Calu3 (cell line): Measurements from ENCODE around the gene NBDY. TPM values are rescaled to one million over a fixed set of nuclear protein-coding genes. Genes with fewer than 3 reads are reported as not detected.

Experiments used
- BruUV-seq: library from RNA; stranded (reverse); fragments of 400-500 nt; replicated peaks from 2 replicates; lab custom pipeline; 2021; lab: Mats Ljungman, UMichigan
- CTCF ChIA-PET: fragments of 300-600 bp; sonication (Branson Sonifier 250); formaldehyde crosslinking; loops from one replicate; lab custom pipeline; 2022; ENCODE audit warnings: antibody characterized with exemption; lab: Charles Lee
- DNase-seq: peaks from one replicate; pipeline ENCODE4 v3.0.0; 2022
- H3K27ac Mint-ChIP-seq: one replicate; pipeline ENCODE4 v1.8.0; 2022; ENCODE audit warnings: mixed read lengths; ENCODE audit not compliant: unreplicated experiment
- H3K27me3 Mint-ChIP-seq: one replicate; pipeline ENCODE4 v1.8.0; 2022; ENCODE audit warnings: mixed read lengths; ENCODE audit not compliant: unreplicated experiment
- H3K36me3 Mint-ChIP-seq: one replicate; pipeline ENCODE4 v1.8.0; 2022; ENCODE audit warnings: mild to moderate bottlenecking, moderate library complexity, mixed read lengths; ENCODE audit not compliant: insufficient read depth, unreplicated experiment
- H3K4me1 Mint-ChIP-seq: one replicate; pipeline ENCODE4 v1.8.0; 2022; ENCODE audit warnings: mild to moderate bottlenecking, low read depth, mixed read lengths; ENCODE audit not compliant: unreplicated experiment
- H3K4me3 Mint-ChIP-seq: one replicate; pipeline ENCODE4 v1.8.0; 2022; ENCODE audit warnings: mild to moderate bottlenecking, low read depth, moderate library complexity, mixed read lengths; ENCODE audit not compliant: unreplicated experiment
- H3K9me3 Mint-ChIP-seq: one replicate; pipeline ENCODE4 v1.8.0; 2022; ENCODE audit warnings: low read depth, mixed read lengths; ENCODE audit not compliant: unreplicated experiment
- CTCF ChIP-seq: fragments of 200-600 bp; IDR thresholded peaks from one replicate; pipeline ENCODE4 v1.8.0; 2022; ENCODE audit warnings: antibody characterized with exemption; ENCODE audit not compliant: unreplicated experiment
- intact Hi-C: fragments of 100-400 bp; cut with micrococcal nuclease; formaldehyde crosslinking; loops from one replicate; pipeline ENCODE4 v1.10.0; 2022; ENCODE audit not compliant: unreplicated experiment
- total RNA-seq: library from RNA; stranded (reverse); gene quantifications from 2 replicates; pipeline ENCODE4 v1.2.3, GENCODE V29; 2022

The NBDY gene
- total RNA-seq, 1 experiment from 2014 or later, result 57.1 TPM

DNA sequence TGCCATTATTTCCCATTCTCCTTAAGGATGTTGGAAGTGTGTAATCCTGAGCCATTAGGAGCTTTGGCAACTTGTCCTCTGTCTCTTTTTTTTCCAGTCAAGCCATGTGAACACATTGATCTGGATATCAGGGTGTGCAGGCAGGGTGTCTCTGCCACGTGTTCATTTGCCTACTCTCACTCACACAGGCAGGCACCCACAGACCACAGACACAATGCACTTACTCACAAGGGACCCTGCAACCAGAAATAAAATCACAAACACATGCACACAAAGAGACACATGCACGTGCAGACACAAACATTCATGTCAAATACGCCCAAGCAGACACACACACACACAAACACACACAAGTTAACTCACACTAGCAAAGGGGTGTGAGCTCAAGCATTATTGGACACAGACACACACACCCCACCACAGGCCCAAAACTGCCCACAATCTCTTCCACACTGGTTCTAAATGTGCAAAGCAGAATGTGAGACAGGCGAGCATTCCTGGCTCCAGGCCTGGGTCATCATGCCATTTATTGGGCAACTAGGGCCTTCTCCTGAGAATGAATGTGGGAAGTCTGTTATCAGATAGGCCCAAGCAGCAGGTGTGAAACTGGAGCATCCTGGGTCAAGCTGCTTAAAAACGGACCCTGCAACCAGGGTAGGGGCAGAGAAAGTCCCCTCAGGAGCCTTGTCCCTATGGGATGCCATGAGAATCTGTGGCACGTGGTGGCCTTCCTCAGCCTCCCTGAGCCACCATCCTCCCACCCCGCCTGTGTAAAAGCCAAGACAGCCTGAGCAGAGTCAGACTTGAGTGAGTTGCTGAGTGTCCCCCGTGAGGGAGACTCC is 63.4 kb downstream of the NBDY start:
- DNase-seq, result no peak
- Mint-ChIP-seq H3K36me3 (peaks cover 4% of the 10 kb centered on the region), H3K27me3 (no peaks in the 10 kb centered on the region), H3K9me3 (no peaks in the 10 kb centered on the region), H3K4me1 (no peaks in the 10 kb centered on the region), H3K27ac (no peak overlapping the region), H3K4me3 (no peak overlapping the region)
- BruUV-seq, result no TSS peak
- CTCF ChIA-PET, result no interaction called here
- intact Hi-C loops, result no loop called here
- TF ChIP-seq CTCF, result no peak

DNA sequence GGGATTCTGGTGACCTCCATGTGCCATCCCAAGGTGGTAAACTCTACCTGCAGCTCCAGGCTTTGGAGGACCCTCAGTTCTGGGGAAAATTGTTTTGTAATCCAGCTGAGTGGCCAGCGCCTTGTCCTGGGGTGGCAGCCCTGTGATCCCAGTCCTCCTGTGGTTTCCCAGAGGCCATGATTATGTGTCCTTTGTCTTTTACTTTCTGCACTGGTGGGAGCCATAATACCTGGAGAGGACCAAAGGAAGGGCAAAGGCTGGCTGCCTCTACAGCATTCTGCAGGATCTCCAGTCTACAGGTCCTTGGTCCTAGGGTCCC is 64.0 kb downstream of the NBDY start:
- H3K27ac Mint-ChIP-seq, result no peak overlapping the region
- no peak overlapping the region for H3K4me3 Mint-ChIP-seq
- intact Hi-C loops, result no loop called here
- H3K4me1 Mint-ChIP-seq, result no peaks in the 10 kb centered on the region
- no peaks in the 10 kb centered on the region for H3K27me3 Mint-ChIP-seq
- DNase-seq, result no peak
- CTCF ChIA-PET, result no interaction called here
- BruUV-seq, result no TSS peak
- peaks cover 4% of the 10 kb centered on the region for H3K36me3 Mint-ChIP-seq
- no peak for TF ChIP-seq CTCF
- H3K9me3 Mint-ChIP-seq, result no peaks in the 10 kb centered on the region

DNA sequence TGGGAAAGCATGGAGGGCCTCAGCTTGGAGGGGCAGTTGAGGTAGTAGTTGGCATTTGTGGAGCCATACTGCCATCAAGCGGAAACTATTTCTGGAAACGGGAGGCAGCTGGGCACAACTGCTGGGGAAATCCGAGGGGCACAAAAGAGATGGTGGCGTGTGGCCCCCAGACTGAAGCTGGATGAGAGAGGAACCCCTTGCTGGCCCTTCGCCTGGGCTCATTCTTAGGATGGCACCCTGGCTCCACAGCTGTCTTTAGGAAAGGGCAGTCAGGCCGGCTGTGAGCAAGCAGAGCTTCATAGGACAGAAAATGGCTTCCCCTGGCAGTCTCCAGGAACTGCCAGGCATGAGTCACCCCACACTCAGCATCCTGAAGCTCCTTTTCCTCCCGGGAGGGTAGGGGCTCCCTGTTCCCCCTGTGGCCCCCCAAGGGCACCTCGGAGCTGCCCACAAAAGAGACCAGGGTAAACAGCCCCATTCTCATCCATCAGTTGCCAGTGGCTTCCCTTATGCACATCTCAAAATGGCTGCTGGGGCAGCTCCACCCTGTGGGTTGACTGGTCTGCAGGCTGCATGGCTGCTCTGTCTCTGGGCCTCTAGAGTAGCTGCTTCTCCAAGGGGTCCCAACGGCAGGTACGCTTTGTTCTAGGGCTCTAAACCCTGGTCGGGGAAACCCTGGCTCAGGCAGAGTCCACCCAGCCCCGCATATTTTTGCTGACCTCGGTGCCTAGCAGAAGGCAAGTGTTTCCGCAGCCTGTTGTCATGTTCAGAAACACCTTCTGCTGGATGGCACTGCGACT is 64.7 kb downstream of the NBDY start:
- DNase-seq, result no peak
- CTCF ChIA-PET, result no interaction called here
- H3K27ac Mint-ChIP-seq, result no peak overlapping the region
- no peaks in the 10 kb centered on the region for H3K27me3 Mint-ChIP-seq
- H3K4me1 Mint-ChIP-seq, result no peaks in the 10 kb centered on the region
- H3K9me3 Mint-ChIP-seq, result no peaks in the 10 kb centered on the region
- no peak for TF ChIP-seq CTCF
- H3K36me3 Mint-ChIP-seq, result peaks cover 4% of the 10 kb centered on the region
- H3K4me3 Mint-ChIP-seq, result no peak overlapping the region
- intact Hi-C loops, result no loop called here
- BruUV-seq, result no TSS peak

GRCh38 chrX:56794404-56795230 is 65.6 kb downstream of the NBDY start:
- TF ChIP-seq CTCF, result no peak
- no peak for DNase-seq
- Mint-ChIP-seq H3K9me3 (no peaks in the 10 kb centered on the region), H3K36me3 (peaks cover 4% of the 10 kb centered on the region), H3K27me3 (no peaks in the 10 kb centered on the region), H3K4me1 (no peaks in the 10 kb centered on the region), H3K27ac (no peak overlapping the region), H3K4me3 (no peak overlapping the region)
- intact Hi-C loops, result no loop called here
- CTCF ChIA-PET, result no interaction called here
- no TSS peak for BruUV-seq
